GM19455 (cell line): ENCODE measurements around the gene STK35.

ENCODE experiments used
- ATAC-seq: cut with Tn5 transposase; IDR thresholded peaks from one replicate; pipeline ENCODE4 v1.9.1; 2021; ENCODE audit not compliant: unreplicated experiment

The STK35 gene

GRCh38 chr20:2132461-2132901, 30.9 kb downstream of the STK35 start:
- ATAC-seq: no peak

DNA sequence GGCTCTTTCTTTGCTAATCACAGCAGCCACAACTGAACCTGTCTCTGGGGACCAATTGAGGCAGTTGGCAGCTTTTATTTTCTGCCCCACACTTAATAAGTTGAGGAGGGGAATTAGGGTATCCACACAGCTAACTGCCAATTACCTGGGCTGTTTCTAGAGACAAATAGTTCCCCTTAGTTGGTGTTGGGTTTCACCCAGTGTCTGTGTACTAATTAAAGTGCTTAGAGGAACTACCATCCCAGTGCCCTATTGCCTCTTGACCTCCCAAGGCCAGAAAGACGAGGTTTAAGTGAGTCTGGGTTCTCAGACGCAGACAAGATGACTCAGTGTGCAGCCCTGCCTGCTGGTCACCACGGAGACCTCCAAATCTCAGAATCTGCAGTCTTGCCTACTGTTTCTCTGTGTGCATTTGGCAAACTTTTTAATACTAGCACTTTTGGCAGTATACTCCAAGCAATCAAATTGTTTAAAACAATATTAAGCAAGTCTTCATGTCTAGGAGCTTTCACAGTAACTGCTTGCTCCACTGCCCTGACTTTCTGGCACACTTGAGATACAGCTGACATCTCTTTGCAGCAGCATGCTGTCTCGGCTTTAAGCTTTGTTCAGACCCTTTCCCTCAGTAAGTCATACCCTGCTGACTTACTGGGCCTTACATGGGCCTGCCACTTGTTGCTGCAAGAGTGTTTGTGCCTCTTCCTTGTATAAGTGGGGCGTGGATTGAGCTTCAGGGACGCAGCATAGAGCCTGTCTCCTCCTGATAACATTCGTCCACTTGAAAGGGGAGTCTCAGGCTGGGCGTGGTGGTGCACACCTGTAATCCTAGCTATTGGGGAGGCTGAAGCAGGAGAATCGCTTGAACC, 31.9 kb downstream of the STK35 start:
- no peak for ATAC-seq

- no peak for ATAC-seq
Measured at GRCh38 chr20:2135013-2135412, 33.4 kb downstream of the STK35 start.

GRCh38 chr20:2136275-2136674, 34.6 kb downstream of the STK35 start:
- ATAC-seq: no peak

- no peak for ATAC-seq
Measured at GRCh38 chr20:2137552-2138201, 36.0 kb downstream of the STK35 start.

- no peak for ATAC-seq
Measured at GRCh38 chr20:2138396-2138795, 36.8 kb downstream of the STK35 start.

- ATAC-seq: no peak
Measured at GRCh38 chr20:2139250-2139649, 37.6 kb downstream of the STK35 start.

DNA sequence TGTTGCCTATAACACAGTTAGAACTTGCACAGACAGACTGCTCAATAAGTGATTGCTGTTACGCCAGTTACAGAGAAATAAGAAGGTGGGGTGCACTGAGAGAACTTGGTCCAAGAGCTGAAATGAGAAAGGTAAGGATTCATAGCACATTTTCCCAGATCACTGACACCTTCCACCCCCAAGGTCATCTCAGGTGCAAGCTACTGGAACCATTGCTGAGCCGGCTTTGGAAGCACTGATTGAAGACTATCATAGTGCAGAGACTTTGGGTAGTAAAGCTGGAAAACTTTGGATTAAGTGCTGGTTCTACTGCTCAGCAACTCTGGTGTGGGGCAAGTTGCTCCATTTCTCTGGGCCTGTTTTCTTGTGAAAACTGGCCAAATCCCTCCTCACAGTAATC, 38.1 kb downstream of the STK35 start:
- no peak for ATAC-seq

DNA sequence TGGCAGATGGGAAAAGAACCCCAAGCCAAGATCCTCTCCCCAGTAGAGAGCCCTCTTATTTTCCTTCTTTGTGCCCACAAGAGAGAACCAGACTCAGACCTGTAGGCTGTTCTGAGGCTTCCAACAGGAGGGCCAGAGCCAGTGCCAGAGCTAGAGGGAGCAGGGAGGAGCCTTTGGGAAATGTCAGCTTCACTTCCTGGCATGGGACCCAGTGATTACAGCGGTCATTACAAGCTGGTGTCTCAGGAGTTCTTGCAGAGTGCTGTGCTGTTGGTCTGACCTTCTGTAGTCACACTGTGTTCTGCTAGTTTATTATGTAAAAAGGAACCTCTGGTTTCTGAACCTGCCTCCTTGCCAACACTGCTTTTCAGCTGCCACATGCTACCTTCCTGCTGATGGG, 38.9 kb downstream of the STK35 start:
- ATAC-seq: no peak

DNA sequence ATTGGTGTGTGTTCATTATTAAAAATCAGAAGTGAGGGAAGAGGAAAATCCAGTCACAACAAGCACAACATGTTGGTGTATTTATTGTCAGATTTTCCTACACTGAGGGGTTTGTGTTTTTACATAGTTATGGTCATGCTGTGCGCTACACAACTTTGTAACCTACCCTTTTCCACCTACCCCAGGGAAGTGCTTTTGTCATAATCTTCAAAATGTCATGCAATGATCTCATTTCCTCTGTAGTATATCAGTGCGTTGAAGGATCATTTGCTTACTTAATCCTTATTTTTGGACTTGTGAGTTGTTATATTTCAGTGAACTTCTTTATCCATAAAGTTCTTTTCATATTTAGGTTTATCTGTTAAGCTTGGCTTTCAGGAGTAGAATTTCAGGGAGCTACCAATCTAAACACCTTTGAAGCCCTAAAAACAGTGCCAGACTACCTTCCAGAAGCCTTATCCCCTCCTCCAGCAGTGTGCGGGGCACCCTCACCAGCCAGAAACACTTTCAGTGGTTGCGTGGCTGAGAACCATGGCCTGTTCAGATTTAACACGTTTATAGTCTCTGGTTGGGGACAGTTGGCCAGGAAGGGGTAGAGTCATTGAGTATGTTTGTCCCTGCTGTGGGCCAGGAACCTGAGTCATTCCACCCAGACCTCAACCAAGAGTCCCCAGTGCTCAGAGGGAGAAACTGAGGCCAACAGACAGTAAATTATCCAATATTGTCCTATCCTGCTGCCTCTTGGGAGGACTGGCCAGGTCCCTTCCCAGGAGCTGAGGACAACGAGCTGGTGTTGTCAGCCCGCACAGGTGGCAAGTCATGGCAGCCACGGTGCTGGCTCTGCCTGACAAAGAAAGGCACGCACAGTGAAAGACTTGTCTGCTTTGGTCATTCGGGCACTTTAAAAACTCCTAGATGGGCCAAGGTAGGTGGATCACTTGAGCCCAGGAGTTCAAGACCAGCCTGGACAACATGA, 40.3 kb downstream of the STK35 start:
- no peak for ATAC-seq

GRCh38 chr20:2142649-2143048, 41.0 kb downstream of the STK35 start:
- no peak for ATAC-seq

DNA sequence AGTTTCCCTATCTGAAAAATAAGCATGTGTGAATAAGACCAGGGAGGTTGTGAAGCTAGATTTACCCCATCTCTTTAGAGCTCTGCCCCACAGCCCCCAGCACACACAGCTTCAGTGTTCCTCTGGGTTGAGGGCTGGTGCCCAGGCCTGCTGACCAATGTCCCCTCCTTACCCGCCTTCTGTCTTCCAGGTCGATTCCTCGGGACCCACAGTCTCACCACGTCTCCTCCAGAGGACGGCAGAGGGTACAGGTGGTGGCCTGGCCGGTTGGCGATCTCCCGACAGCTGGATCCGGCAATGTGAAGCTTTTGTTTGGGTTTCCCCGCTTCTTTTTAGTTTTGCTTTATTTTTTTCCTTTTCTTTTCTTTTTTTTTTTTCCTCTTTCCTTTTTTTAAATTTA, 42.0 kb downstream of the STK35 start:
- ATAC-seq: no peak

DNA sequence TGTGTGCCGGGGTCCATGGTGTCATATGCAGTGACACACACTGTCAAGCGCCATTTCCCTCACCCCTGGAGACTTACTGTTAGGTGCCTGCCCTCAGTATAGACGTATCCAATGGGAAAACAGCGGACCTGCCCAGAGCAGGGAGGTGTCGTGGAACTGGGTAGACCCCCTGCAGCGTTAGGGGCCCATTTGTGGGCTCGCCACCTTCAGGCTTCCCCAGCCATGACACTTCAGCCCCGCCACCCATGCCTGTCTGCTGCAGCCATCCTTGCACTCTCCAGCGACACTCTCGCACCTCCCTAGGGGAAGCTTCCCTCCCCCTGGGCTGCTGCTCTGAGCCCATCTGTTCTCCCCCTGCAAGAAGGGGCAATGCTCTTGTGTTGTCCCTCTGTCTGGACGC, 43.2 kb downstream of the STK35 start:
- no peak for ATAC-seq

DNA sequence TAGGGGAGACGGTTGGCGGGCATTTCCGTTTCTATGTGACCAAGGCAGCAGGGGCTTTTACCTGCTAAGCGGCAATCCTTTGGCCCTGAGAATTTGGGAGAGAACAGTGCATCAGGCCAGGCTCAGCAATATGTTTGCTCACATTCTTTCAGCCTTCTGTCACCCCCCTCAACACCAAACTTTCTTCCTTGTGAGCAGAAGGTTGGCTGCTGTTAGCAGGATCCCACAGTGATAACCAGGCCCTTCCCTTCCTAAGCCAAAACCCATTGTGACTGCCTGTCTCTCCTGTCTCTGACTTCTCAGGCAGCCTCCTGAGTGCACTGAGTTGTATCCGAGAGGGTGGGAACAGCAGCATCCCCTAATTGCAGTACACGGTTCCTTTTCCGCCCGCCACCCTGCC, 43.7 kb downstream of the STK35 start:
- no peak for ATAC-seq

GRCh38 chr20:2146080-2146867, 44.6 kb downstream of the STK35 start:
- no peak for ATAC-seq

GRCh38 chr20:2149507-2149906, 47.9 kb downstream of the STK35 start:
- no peak for ATAC-seq

DNA sequence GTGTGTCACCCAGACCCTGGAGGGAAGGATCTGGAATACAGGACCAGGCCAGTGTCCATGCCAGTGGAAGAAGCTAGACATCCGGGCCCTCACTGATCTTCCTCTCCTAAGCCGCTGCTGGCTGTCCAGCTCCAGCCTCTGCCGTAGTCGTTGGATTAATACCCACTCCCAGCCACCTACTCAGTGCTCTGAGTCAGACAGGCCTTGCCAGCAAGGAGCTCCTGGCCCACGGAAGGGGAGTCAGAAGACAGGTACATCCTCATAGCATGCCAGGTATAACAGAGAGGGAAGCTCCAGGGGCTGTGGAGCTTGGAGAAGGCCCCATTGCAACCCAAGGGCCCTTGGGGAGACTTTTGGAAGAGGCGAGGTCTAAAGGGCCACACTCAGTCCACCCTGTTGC, 49.0 kb downstream of the STK35 start:
- ATAC-seq: no peak

DNA sequence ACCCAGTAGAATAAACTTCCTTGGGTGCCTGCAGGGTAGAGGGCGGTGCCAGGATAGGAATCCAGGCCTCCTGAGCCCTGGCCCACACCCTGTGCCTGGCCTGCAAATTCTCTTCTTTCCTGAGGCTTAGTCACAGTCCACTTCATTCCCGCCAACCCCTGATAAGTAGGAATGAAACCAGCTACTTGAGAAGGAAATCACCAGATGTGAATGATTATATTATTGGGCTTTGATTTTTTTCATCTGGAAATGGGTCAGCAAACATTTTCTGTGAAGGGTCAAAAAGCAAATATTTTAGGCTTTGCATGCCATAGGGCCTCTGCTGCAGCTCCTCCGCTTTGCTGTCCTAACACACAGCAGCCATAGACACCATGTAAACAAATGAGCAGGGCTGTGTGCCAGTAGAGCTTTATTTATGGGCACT, 50.2 kb downstream of the STK35 start:
- ATAC-seq: no peak

DNA sequence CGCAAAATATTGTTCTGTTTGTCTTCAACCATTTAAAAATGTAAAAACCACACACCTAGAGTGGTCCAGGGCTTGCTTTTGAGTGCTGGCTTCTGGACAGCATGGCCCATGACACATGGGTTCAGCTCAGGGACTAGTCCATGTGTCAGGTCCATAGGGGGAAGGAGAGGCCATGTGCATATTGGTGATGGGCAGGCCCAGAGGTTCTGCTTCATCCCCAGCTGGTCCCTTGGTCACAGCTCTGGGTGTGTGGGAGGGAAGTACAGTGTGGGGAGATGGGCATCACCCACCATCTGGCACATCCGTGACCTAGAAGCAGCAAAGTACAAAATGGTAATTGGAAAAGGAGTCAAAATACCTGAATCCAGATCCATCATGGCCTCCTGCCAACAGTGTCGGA, 50.7 kb downstream of the STK35 start:
- ATAC-seq: no peak

GRCh38 chr20:2153326-2153725, 51.7 kb downstream of the STK35 start:
- ATAC-seq: no peak

DNA sequence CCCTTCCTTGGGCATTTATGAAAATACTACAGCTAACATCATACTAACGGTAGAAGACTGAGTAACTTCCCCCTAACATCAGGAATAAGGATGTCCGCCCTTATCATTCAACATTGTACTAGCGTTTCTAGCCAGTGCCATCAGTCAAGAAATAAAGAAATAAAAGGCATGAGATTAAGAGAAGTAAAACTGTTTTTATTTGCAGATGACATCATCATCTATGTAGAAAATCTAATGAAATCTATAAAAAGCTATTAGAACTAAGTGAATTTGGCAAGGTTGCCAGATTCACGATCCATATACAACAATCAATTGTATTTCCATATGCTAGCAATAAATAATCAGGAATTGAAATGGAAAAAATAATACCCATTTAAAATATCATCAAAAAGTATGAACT, 54.6 kb downstream of the STK35 start:
- no peak for ATAC-seq
